ENCODE measurements around the gene PTCSC3. TPM values are rescaled to one million over a fixed set of nuclear protein-coding genes. Genes with fewer than 3 reads are reported as not detected.
A peak's percentile ranks its signal among the peaks of the same experiment; 100 is the strongest.

PTCSC3 gene
- total RNA-seq, 1 experiment from 2014 or later = not detected

- no peak overlapping the region for H2AFZ ChIP-seq (ENCODE audit: low read length)
- no peaks in the 10 kb centered on the region for H3K9me3 ChIP-seq (ENCODE audit: low read length)
- ChIA-PET POLR2A (ENCODE audit: unreplicated experiment) (interaction anchor here (0.6 kb wide), 1 partner anchor 342 kb away, joined by 3 read pairs; no protein-coding TSS in a partner anchor), CTCF (no interaction called here)
- H3K9ac ChIP-seq (ENCODE audit: low read length) = no peak overlapping the region
- H3K9me2 ChIP-seq (replicated peaks; ENCODE audit: low read length) = no peaks in the 10 kb centered on the region
- H3K27ac ChIP-seq (ENCODE audit: low read length) = no peak overlapping the region
- peaks cover 21% of the 10 kb centered on the region; the same call in 1 of the 2 replicates for H3K27me3 ChIP-seq (ENCODE audit: low read length)
- H3K36me3 ChIP-seq (ENCODE audit: low read depth, low read length) = no peaks in the 10 kb centered on the region
- peaks cover 18% of the 10 kb centered on the region for H3K4me1 ChIP-seq (ENCODE audit: insufficient read depth, low read length)
- no peaks in the 10 kb centered on the region for H3K79me2 ChIP-seq (ENCODE audit: low read length)
- no peak for ATAC-seq
- TF ChIP-seq EZH2phosphoT487 (IDR thresholded peaks at IDR 0.05; ENCODE audit: borderline replicate concordance, low read length) = no peak
- TF ChIP-seq, protein P1, sequence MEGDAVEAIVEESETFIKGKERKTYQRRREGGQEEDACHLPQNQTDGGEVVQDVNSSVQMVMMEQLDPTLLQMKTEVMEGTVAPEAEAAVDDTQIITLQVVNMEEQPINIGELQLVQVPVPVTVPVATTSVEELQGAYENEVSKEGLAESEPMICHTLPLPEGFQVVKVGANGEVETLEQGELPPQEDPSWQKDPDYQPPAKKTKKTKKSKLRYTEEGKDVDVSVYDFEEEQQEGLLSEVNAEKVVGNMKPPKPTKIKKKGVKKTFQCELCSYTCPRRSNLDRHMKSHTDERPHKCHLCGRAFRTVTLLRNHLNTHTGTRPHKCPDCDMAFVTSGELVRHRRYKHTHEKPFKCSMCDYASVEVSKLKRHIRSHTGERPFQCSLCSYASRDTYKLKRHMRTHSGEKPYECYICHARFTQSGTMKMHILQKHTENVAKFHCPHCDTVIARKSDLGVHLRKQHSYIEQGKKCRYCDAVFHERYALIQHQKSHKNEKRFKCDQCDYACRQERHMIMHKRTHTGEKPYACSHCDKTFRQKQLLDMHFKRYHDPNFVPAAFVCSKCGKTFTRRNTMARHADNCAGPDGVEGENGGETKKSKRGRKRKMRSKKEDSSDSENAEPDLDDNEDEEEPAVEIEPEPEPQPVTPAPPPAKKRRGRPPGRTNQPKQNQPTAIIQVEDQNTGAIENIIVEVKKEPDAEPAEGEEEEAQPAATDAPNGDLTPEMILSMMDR (conservative IDR thresholded peaks at IDR 0.05; ENCODE audit: low read depth, low read length) = no peak
- no peak for TF ChIP-seq EZH2 (IDR thresholded peaks at IDR 0.05; ENCODE audit: low read length, unreplicated experiment)
- BruUV-seq (replicated peaks) = no TSS peak
- H3F3A ChIP-seq (ENCODE audit: low read length, unreplicated experiment) = no peaks in the 10 kb centered on the region
- H4K20me1 ChIP-seq (ENCODE audit: low read length) = no peaks in the 10 kb centered on the region
- DNase-seq = no peak
- intact Hi-C loops (cut with micrococcal nuclease) = no loop called here
- H3K4me3 ChIP-seq (ENCODE audit: low read length) = no peak overlapping the region
- no peak overlapping the region for H3K4me2 ChIP-seq (ENCODE audit: low read length)
Measured at GRCh38 chr14:36221112-36221511, 44.6 kb upstream of the PTCSC3 start.

DNA sequence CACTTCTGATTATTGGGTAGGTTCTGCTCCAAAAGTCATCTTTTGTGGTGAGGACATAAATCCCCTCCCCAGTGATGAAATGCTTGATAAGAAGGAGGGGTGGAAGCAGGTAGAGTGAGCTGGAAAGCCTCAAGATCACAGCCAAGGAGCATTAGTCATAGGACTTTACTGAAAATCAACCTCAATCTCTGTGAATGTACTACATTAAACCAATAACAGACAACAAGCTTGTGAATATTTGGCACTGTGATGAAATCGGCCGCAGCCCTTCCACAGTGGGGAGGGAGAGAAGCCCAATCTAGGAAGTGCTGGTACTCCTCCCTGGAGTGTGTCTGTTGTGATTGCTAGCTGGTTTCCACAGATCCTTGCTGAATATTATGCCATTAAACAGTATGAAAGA is 41.2 kb upstream of the PTCSC3 start:
- Histone ChIP-seq H3K9me2 (replicated peaks; ENCODE audit: low read length) (no peaks in the 10 kb centered on the region), H4K20me1 (ENCODE audit: low read length) (no peaks in the 10 kb centered on the region), H3K27me3 (ENCODE audit: low read length) (peaks cover 27% of the 10 kb centered on the region; the same call in 1 of the 2 replicates), H3K36me3 (ENCODE audit: low read depth, low read length) (no peaks in the 10 kb centered on the region), H2AFZ (ENCODE audit: low read length) (no peak overlapping the region), H3K27ac (ENCODE audit: low read length) (no peak overlapping the region), H3K9me3 (ENCODE audit: low read length) (no peaks in the 10 kb centered on the region), H3K9ac (ENCODE audit: low read length) (no peak overlapping the region), H3K4me2 (ENCODE audit: low read length) (peak overlapping the region; percentile 30), H3K4me1 (ENCODE audit: insufficient read depth, low read length) (peaks cover 43% of the 10 kb centered on the region), H3K4me3 (ENCODE audit: low read length) (no peak overlapping the region), H3F3A (ENCODE audit: low read length, unreplicated experiment) (no peaks in the 10 kb centered on the region), H3K79me2 (ENCODE audit: low read length) (no peaks in the 10 kb centered on the region)
- intact Hi-C loops (cut with micrococcal nuclease) = no loop called here
- no peak for TF ChIP-seq EZH2 (IDR thresholded peaks at IDR 0.05; ENCODE audit: low read length, unreplicated experiment)
- TF ChIP-seq, protein P1 (conservative IDR thresholded peaks at IDR 0.05; ENCODE audit: low read depth, low read length) = no peak
- ChIA-PET CTCF (no interaction called here), POLR2A (ENCODE audit: unreplicated experiment) (no interaction called here)
- ATAC-seq = peak; percentile 39
- DNase-seq = peak; percentile 82
- no TSS peak for BruUV-seq (replicated peaks)

DNA sequence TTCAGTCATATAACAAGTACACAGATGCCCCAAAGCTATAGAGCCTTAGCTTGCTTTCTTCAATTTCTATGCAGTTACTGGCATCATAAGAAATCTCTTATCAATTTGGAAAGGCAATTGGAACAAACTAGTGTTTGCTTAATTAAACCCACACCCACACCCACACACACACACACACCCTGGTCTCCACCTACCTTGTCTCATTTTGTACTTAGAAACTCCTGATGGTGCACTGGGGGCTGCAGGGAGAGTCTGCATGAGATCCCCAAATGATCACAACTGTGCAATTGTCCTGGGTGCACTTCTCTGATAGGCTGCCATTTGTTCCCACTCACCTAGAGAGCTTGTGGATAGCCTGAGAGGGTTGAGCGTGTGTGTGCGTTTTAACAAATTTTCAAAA is 40.5 kb upstream of the PTCSC3 start:
- ATAC-seq (no peak), DNase-seq (no peak)
- BruUV-seq (replicated peaks) = no TSS peak
- no peaks in the 10 kb centered on the region for H3F3A ChIP-seq (ENCODE audit: low read length, unreplicated experiment)
- no peak overlapping the region for H3K4me3 ChIP-seq (ENCODE audit: low read length)
- H3K27me3 ChIP-seq (ENCODE audit: low read length) = peaks cover 27% of the 10 kb centered on the region; the same call in 1 of the 2 replicates
- H2AFZ ChIP-seq (ENCODE audit: low read length) = no peak overlapping the region
- no peaks in the 10 kb centered on the region for H3K9me3 ChIP-seq (ENCODE audit: low read length)
- no peak overlapping the region for H3K9ac ChIP-seq (ENCODE audit: low read length)
- no peaks in the 10 kb centered on the region for H3K36me3 ChIP-seq (ENCODE audit: low read depth, low read length)
- peaks cover 43% of the 10 kb centered on the region for H3K4me1 ChIP-seq (ENCODE audit: insufficient read depth, low read length)
- ChIA-PET POLR2A (ENCODE audit: unreplicated experiment) (no interaction called here), CTCF (interaction anchor here (0.6 kb wide), 1 partner anchor 97 kb away, joined by 3 read pairs; no protein-coding TSS in a partner anchor)
- H3K27ac ChIP-seq (ENCODE audit: low read length) = no peak overlapping the region
- no peaks in the 10 kb centered on the region for H4K20me1 ChIP-seq (ENCODE audit: low read length)
- TF ChIP-seq EZH2 (IDR thresholded peaks at IDR 0.05; ENCODE audit: low read length, unreplicated experiment) = no peak
- TF ChIP-seq EZH2phosphoT487 (IDR thresholded peaks at IDR 0.05; ENCODE audit: borderline replicate concordance, low read length) = no peak
- TF ChIP-seq, protein P1 (conservative IDR thresholded peaks at IDR 0.05; ENCODE audit: low read depth, low read length) = no peak
- intact Hi-C loops (cut with micrococcal nuclease) = no loop called here
- no peak overlapping the region for H3K4me2 ChIP-seq (ENCODE audit: low read length)
- H3K79me2 ChIP-seq (ENCODE audit: low read length) = no peaks in the 10 kb centered on the region
- H3K9me2 ChIP-seq (replicated peaks; ENCODE audit: low read length) = no peaks in the 10 kb centered on the region
